CD14-positive monocyte (primary cell): ENCODE measurements around the gene CBX2. TPM values are rescaled to one million over a fixed set of nuclear protein-coding genes. Genes with fewer than 3 reads are reported as not detected.

Experiments used
- DNase-seq, 3 donors: peaks; one replicate each; pipeline ENCODE4 v3.0.0-alpha.2; 2011 to 2022
- H2AFZ ChIP-seq: 2 replicates; pipeline ENCODE4 v1.6.0; 2012; ENCODE audit warnings: mild to moderate bottlenecking, low read depth, low read length, inconsistent platforms; ENCODE audit not compliant: insufficient read depth, poor library complexity, severe bottlenecking
- H3K27ac ChIP-seq, 2 donors: 1 replicate in 1 of 2; 2 replicates in 1 of 2; pipeline ENCODE4 v1.5.1; 2012 to 2013; ENCODE audit warnings: low read length in 2 of 2, control low read depth in 1 of 2, inconsistent platforms in 1 of 2, low read depth in 1 of 2, mild to moderate bottlenecking in 1 of 2
- H3K27me3 ChIP-seq, 2 donors: one replicate each; pipeline versions ENCODE4 v1.6.0 to v1.6.1; 2011 to 2013; ENCODE audit warnings: low read length in 2 of 2; ENCODE audit not compliant: control insufficient read depth in 2 of 2, insufficient read depth in 2 of 2
- H3K36me3 ChIP-seq, 2 donors: replicated peaks in 1 of 2; 1 replicate in 1 of 2; 2 replicates in 1 of 2; pipeline versions ENCODE4 v1.5.1 to v1.6.1; 2012 to 2013; ENCODE audit warnings: low read length in 2 of 2, control low read depth in 1 of 2, inconsistent platforms in 1 of 2, mild to moderate bottlenecking in 1 of 2; ENCODE audit not compliant: insufficient read depth in 2 of 2, control insufficient read depth in 1 of 2
- H3K4me1 ChIP-seq, 2 donors: 1 replicate in 1 of 2; 2 replicates in 1 of 2; pipeline versions ENCODE4 v1.5.1 to v1.6.1; 2012 to 2013; ENCODE audit warnings: low read length in 2 of 2, control low read depth in 1 of 2, inconsistent platforms in 1 of 2, mild to moderate bottlenecking in 1 of 2, moderate library complexity in 1 of 2; ENCODE audit not compliant: insufficient read depth in 2 of 2, control insufficient read depth in 1 of 2
- H3K4me2 ChIP-seq: replicated peaks from 2 replicates; pipeline ENCODE3; 2012; ENCODE audit warnings: low read length, moderate library complexity, mild to moderate bottlenecking; ENCODE audit not compliant: poor library complexity, severe bottlenecking; ENCODE audit errors: extremely low read depth
- H3K4me3 ChIP-seq, 3 experiments: fragments of 200-600 bp in 1 of 3; sonication (generic) in 1 of 3; replicated peaks in 1 of 3; 1 replicate in 2 of 3; 2 replicates in 1 of 3; pipeline ENCODE4 v1.5.1; 2011 to 2013; ENCODE audit warnings: low read length in 3 of 3, mild to moderate bottlenecking in 3 of 3, control low read depth in 2 of 3, low read depth in 2 of 3, inconsistent platforms in 1 of 3, moderate library complexity in 1 of 3
- H3K79me2 ChIP-seq: 2 replicates; pipeline ENCODE4 v1.6.0; 2012; ENCODE audit warnings: mild to moderate bottlenecking, control low read depth, inconsistent platforms, low read length, moderate library complexity; ENCODE audit not compliant: insufficient read depth
- H3K9ac ChIP-seq: 2 replicates; pipeline ENCODE4 v1.6.0; 2017; ENCODE audit warnings: low read length, mild to moderate bottlenecking; ENCODE audit not compliant: insufficient read depth, poor library complexity, severe bottlenecking
- H3K9me3 ChIP-seq, 2 donors: replicated peaks in 1 of 2; 1 replicate in 1 of 2; 2 replicates in 1 of 2; pipeline versions ENCODE4 v1.5.1 to v1.6.1; 2012 to 2013; ENCODE audit warnings: low read length in 2 of 2, control low read depth in 1 of 2; ENCODE audit not compliant: control insufficient read depth in 1 of 2, insufficient read depth in 1 of 2
- H4K20me1 ChIP-seq: 2 replicates; pipeline ENCODE4 v1.6.0; 2012; ENCODE audit warnings: mild to moderate bottlenecking, low read length, control low read depth, moderate library complexity; ENCODE audit not compliant: insufficient read depth
- H3K27ac Mint-ChIP-seq, 7 donors: one replicate each; pipeline ENCODE4 v1.8.0; 2020; ENCODE audit warnings: mild to moderate bottlenecking in 7 of 7, mixed read lengths in 7 of 7, moderate library complexity in 6 of 7, inconsistent platforms in 2 of 7
- H3K27me3 Mint-ChIP-seq, 3 donors: one replicate each; pipeline ENCODE4 v1.8.0; 2021 to 2022; ENCODE audit warnings: low read depth in 3 of 3, mild to moderate bottlenecking in 3 of 3, mixed read lengths in 3 of 3, moderate library complexity in 3 of 3, inconsistent platforms in 1 of 3
- H3K36me3 Mint-ChIP-seq, 2 donors: one replicate each; pipeline ENCODE4 v1.8.0; 2020; ENCODE audit warnings: mixed read lengths in 2 of 2, inconsistent platforms in 1 of 2, mild to moderate bottlenecking in 1 of 2
- H3K4me1 Mint-ChIP-seq: one replicate; pipeline ENCODE4 v1.8.0; 2020; ENCODE audit warnings: mild to moderate bottlenecking, mixed read lengths
- H3K4me3 Mint-ChIP-seq, 2 donors: one replicate each; pipeline ENCODE4 v1.8.0; 2020; ENCODE audit warnings: mild to moderate bottlenecking in 2 of 2, mixed read lengths in 2 of 2, moderate library complexity in 1 of 2
- H3K9me3 Mint-ChIP-seq, 7 donors: one replicate each; pipeline ENCODE4 v1.8.0; 2020 to 2022; ENCODE audit warnings: mixed read lengths in 7 of 7, mild to moderate bottlenecking in 6 of 7, moderate library complexity in 6 of 7, inconsistent platforms in 2 of 7
- WGBS: methylation state at CpG from one replicate; pipeline ENCODE4 v1.1.5; 2013; ENCODE audit warnings: missing lambda C conversion rate; ENCODE audit not compliant: insufficient coverage; 5-methylcytosine and 5-hydroxymethylcytosine counted together
- intact Hi-C, 2 donors: fragments of 100-400 bp; cut with micrococcal nuclease; formaldehyde crosslinking; loops; one replicate each; pipeline versions ENCODE4 v1.15.0 to v1.15.1; 2023
- polyA plus RNA-seq, 3 donors: library from polyadenylated mRNA; depleted of rRNA in 1 of 3; unstranded in 2 of 3; stranded (reverse) in 1 of 3; fragments of 300-500 nt in 2 of 3; fragments of >200 nt in 1 of 3; fragmentation: Illumina TruSeq in 2 of 3; gene quantifications; 1 replicate in 2 of 3; 2 replicates in 1 of 3; pipeline ENCODE4 v1.2.3, GENCODE V29; 2012 to 2021
- TF ChIP-seq, protein P1 (sequence below): fragments of 200-600 bp; IDR thresholded peaks from one replicate; pipeline ENCODE4 v1.8.0; 2022; ENCODE audit warnings: antibody characterized with exemption, mild to moderate bottlenecking

CBX2 gene
- polyA plus RNA-seq, 3 donors, result 0.09 to 0.95 TPM; not detected in 1

DNA sequence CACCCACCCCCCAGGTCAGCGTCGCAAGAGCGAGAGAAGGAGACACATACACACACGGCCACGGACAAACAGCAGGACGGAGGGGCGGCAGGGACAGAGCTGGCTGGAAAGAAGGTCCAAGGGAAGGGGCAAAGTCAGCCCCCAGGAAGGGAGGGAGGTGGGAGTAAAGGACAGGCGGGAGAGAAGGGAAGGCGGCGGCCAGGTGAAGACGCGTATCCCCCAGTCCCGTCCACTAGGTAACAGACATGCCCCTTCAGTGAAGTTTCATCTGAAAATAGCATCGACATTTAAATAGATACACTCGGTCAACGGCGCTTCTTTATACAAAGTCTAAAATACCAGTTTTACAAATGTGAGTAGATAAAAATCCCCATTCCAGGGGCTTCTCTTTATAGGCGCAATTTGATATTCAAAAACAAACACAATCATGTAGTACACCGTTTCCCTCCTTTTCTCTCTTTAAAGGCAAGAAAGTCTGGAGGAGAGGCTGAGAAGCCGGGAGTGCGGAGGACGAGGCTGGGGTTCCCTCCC lies 14.5 kb downstream of the CBX2 start:
- H4K20me1 ChIP-seq, result peaks cover 39% of the 10 kb centered on the region
- peaks cover 0 to 26% (median 6%) of the 10 kb centered on the region in 7 donors for H3K9me3 Mint-ChIP-seq
- no peak overlapping the region for H3K27ac ChIP-seq
- no peak overlapping the region for H3K4me2 ChIP-seq
- peaks cover 53 to 71% of the 10 kb centered on the region in 2 donors for H3K27me3 ChIP-seq
- H3K9ac ChIP-seq, result no peak overlapping the region
- H3K36me3 ChIP-seq, result peaks cover 9% of the 10 kb centered on the region in 2 donors
- no peak overlapping the region for H2AFZ ChIP-seq
- intact Hi-C loops, result loop anchor here in 1 of 2 donors (5.0 kb wide), 2 partner anchors 125 to 200 kb away; no protein-coding TSS in a partner anchor
- no peak for DNase-seq
- peaks cover 12 to 19% of the 10 kb centered on the region in 2 donors for H3K36me3 Mint-ChIP-seq
- WGBS, result 35% methylated on average over 8 of the region's 22 CpGs
- no peak overlapping the region for H3K4me3 ChIP-seq
- peaks cover 3% of the 10 kb centered on the region for H3K79me2 ChIP-seq
- H3K27me3 Mint-ChIP-seq, result peaks cover 60 to 75% (median 61%) of the 10 kb centered on the region in 3 donors
- H3K4me1 Mint-ChIP-seq, result peaks cover 27% of the 10 kb centered on the region
- peak overlapping the region; percentile 41 to 74 for H3K4me3 Mint-ChIP-seq
- H3K27ac Mint-ChIP-seq, result peak overlapping the region in 1 of 7 donors; percentile 41
- TF ChIP-seq, protein P1, sequence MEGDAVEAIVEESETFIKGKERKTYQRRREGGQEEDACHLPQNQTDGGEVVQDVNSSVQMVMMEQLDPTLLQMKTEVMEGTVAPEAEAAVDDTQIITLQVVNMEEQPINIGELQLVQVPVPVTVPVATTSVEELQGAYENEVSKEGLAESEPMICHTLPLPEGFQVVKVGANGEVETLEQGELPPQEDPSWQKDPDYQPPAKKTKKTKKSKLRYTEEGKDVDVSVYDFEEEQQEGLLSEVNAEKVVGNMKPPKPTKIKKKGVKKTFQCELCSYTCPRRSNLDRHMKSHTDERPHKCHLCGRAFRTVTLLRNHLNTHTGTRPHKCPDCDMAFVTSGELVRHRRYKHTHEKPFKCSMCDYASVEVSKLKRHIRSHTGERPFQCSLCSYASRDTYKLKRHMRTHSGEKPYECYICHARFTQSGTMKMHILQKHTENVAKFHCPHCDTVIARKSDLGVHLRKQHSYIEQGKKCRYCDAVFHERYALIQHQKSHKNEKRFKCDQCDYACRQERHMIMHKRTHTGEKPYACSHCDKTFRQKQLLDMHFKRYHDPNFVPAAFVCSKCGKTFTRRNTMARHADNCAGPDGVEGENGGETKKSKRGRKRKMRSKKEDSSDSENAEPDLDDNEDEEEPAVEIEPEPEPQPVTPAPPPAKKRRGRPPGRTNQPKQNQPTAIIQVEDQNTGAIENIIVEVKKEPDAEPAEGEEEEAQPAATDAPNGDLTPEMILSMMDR, result no peak
- peaks cover 27 to 36% of the 10 kb centered on the region in 2 donors for H3K4me1 ChIP-seq
- H3K9me3 ChIP-seq, result peaks cover 11 to 16% of the 10 kb centered on the region in 2 donors

DNA sequence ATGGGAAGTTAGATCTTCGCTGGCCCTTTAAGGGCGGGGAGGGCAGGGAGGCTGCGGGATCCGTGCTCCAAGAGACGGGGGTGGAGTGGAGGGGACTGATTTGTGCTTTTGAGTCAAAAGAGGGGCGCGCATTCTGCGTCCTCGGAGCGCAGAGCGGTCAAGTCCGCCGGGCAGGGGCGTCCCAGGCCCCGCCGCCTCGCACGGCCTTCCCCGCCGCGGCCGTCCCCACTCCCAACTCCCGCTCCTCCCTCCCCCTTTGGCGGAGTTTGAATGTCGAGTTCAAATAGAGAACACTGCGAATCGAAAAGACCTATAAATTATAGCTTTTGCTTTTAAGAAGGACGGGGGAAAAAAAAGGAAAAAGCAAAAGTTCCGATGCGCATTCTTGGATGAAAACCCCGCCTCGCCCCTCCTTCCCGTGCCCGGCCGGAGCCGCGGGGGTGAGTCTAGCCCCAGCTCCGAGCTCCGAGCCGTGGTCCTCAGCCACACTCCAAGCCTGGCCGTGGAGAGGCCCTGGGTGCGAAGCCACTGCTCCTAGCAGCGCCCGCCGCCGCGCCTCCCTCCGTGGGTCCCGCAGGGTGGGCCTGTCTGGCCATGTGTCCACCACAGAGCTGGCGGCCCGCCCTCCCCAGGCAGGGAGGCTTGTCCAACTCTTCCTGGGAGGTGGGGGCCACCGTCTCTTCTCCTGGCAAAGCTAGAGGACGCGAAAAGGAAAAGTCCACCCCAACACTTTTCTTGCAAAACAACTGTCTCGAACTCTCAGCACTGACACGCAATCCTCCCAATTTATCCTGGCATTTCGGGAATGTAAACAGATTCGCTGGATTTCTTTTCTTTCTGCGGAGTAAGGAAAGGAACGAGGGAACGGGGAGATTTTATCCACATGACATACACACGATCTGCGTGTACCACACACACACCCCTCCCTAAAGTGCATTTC lies 15.3 kb downstream of the CBX2 start:
- 79% methylated on average over 35 of the region's 63 CpGs for WGBS
- Histone ChIP-seq H3K79me2 (peaks cover 3% of the 10 kb centered on the region), H3K27me3 (peaks cover 55 to 70% of the 10 kb centered on the region in 2 donors), H3K9me3 (peaks cover 11 to 16% of the 10 kb centered on the region in 2 donors), H3K27ac (no peak overlapping the region), H3K4me3 (no peak overlapping the region), H4K20me1 (peaks cover 39% of the 10 kb centered on the region), H3K9ac (no peak overlapping the region), H3K4me2 (no peak overlapping the region), H3K36me3 (peaks cover 9% of the 10 kb centered on the region in 2 donors), H3K4me1 (peaks cover 33 to 42% of the 10 kb centered on the region in 2 donors), H2AFZ (no peak overlapping the region)
- intact Hi-C loops, result loop anchor here in 1 of 2 donors (5.0 kb wide), 2 partner anchors 124 to 199 kb away; no protein-coding TSS in a partner anchor
- no peak for DNase-seq
- peaks cover 27% of the 10 kb centered on the region for H3K4me1 Mint-ChIP-seq
- H3K9me3 Mint-ChIP-seq, result peaks cover 0 to 26% (median 6%) of the 10 kb centered on the region in 7 donors
- peaks cover 53 to 73% (median 59%) of the 10 kb centered on the region in 3 donors for H3K27me3 Mint-ChIP-seq
- TF ChIP-seq, protein P1, result no peak
- H3K36me3 Mint-ChIP-seq, result peaks cover 12 to 19% of the 10 kb centered on the region in 2 donors
- no peak overlapping the region for H3K27ac Mint-ChIP-seq
- peak overlapping the region in 1 of 2 donors; percentile 79 for H3K4me3 Mint-ChIP-seq
